GM19240 (cell line): ENCODE results near the gene CCDC91.
"Not testable (repeated sequence)": the region's sequence is repeated elsewhere in the genome, so short reads cannot be mapped to it uniquely, and the experiment has no call there.

ENCODE experiments used
- DNase-seq: peaks from one replicate; pipeline ENCODE4 v3.0.0; 2011; ENCODE audit warnings: low spot score; ENCODE audit not compliant: insufficient read length

Gene CCDC91

DNA sequence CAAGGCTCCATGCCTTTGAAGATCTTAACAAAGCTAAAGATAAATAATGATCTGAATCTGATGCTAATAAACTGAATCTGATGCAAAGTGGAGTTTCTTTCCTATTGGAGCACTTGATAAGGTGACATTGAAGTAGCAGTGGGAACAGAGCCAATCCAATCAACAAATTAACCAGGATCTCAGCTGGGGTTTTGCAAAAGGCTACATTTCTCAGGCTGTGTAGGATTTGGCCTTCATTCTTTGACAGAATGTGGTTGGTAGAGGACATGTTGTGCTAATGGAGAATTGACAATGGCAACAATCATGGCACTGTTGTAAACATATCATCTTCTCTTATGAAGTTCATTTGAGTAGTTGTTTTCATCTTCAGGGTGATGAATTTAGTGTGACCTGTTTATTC, 164.9 kb downstream of the CCDC91 start:
- DNase-seq = no peak

DNA sequence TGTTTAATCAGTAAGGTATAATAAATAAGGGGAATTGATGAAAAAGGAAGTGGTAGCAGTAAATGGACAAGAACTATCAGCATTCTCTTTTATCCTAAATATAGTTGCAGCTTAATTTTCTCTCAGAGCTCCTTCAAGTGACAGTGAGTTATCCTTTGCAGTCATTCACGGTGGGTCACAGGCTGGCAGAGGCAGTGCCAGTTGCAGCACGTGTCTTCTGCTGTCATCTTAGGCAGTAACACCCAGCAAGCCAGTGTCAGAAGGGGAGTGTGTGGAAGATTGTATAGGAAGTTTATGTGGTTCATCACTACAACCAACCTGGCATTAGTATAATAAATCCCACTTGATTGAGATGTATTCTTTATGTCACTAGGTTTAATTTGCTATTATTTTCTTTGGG, 170.0 kb downstream of the CCDC91 start:
- no peak for DNase-seq

DNA sequence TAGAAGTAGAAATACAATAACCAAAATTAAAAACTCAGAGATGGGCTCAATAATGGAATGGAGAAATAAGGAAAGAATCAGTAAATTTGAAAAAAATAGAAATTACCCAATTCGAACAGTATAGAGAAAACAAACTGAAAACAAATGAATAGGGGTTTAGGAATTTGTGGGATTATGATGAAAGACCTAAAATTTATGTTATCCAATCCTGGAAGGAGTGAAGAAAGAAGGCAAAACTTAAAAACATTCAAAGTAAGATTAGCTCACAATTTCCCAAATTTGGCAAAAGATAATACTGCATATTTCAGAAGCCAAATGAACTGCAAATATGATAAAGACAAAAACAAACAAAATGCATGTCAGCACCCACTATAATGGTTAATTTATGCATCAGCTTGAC, 177.1 kb downstream of the CCDC91 start:
- DNase-seq = no peak

DNA sequence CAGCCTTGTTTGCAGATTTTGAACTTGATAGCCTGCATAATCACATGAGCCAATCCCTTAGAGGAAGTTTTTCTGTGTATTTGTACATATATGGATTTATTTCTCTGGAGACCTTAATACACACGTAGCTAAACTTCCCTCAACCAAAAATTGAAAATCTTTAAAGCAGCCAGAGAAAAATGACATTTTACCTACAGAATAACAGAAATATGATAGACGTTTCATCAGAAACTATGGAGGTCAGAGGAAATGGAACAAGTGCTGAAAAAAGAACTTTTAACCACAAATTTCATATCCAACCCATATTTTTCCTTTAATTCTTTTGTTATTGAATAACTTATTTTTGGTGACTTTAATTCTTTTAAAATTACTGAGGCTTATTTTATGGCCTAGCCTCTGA, 177.7 kb downstream of the CCDC91 start:
- no peak for DNase-seq

DNA sequence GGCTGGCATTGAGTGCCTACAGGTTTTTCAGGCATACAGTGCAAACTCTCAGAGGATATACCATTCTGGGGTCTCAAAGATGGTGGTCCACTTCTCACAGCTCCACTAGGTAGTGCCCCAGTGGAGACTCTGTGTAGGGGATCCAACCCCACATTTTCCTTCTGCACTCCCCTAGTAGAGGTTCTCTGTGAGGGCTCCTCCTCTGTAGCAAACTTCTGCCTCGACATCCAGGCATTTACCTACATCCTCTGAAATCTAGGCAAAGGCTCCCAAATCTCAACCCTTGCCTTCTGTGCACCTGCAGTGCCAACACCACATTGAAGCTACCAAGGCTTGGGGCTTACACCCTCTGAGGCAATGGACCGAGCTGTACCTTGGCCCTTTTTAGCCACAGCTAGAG, 179.2 kb downstream of the CCDC91 start:
- DNase-seq = no peak

DNA sequence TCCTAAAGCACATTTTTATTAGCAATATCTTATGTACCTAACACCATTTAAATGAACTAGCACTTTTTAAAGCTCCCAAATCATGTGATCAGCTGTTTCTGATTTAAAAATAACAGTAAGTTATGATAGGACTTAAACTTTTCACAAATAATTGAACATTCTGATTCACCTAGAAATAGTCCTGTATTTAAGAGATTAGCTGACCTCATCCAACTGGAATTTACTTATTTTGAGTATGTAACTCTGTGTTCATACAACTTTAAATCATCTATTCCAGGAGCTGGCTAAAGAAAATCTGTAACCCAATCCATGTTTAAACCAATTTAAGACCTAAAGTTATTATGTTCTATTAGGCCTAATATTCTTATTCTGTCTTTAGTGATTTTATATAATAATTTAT, 184.3 kb downstream of the CCDC91 start:
- no peak for DNase-seq

DNA sequence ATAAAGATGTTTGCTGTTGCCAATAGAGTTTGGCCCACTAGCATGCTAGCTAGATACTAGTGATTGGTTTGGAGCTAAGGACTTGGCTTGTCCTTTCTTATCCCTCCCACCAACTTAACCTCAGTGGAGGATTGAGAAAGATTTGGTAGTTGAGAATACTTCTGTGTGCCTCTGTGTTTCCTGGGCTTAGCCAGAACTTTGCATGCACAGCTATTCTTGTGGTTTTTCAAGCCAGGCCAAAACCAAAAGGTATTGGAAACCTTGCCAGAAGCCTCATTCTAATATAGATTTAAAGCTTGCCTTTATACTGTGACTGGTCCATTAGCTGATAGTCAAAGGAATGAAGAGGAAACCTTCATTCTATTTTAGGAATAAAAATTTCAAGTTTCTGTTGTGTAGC, 188.5 kb downstream of the CCDC91 start:
- DNase-seq = no peak

DNA sequence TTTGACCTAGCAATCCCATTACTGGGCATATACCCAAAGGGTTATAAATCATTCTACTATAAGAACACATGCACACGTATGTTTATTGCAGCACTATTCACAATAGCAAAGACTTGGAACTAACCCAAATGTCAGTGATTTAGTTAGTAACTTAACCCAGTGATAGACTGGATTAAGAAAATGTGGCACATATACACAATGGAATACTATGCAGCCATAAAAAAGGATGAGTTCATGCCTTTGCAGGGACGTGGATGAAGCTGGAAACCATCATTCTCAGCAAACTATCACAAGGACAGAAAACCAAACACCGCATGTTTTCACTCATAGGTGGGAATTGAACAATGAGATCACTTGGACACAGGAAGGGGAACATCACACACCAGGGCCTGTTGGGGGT, 189.5 kb downstream of the CCDC91 start:
- DNase-seq = not testable (repeated sequence)

DNA sequence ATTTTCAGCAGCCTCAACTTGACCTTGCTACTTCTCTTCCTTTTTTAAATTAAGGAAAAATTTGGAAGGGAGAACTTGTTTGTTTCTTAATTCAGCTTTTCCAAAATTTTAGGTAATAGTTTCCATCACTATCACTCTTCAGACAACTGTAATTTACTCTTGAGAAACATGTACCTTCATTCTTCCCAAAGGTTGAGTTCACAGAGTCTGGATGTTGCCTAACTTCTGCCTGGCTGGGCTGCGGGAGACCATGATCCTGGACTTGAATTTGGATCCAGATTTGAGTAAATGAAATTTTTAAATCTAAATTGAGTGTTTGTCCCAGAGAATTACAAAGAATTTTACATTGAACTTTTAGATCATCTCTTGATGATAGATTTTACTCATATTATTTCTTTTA, 193.1 kb downstream of the CCDC91 start:
- no peak for DNase-seq

DNA sequence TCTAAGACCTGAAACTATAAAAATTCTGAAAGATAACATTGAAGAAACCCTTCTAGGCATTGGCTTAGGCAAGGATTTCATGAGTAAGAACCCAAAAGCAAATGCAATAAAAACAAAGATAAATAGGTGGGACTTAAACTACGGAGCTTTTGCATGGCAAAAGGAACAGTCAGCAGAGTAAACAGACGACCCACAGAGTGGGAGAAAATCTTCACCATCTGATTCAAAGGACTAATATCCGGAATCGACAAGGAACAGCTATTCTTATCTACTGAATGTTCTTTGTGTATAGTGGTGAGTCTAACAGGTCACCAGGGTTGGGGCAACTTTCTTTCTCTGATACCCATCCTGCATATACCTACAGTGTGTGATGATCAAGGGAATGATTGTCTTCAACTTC, 198.6 kb downstream of the CCDC91 start:
- DNase-seq = no peak

DNA sequence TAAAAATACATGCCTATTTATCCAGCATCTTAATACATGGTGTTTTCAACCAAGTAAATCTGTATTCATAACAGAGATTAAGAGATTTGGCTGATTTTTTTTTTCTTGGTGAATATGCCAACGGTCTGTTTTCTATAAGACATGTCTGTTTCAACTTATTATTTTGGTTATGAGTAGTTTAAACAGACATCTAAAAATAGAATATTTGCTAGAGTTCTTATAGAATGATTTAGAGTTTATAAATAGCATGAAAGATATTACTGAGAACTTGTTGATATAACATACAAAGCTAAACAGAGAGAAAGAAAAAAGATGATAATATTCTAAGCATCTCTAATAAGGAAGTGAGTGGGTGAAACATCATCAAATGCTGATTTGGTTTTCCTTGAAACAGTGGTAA, 199.9 kb downstream of the CCDC91 start:
- no peak for DNase-seq

DNA sequence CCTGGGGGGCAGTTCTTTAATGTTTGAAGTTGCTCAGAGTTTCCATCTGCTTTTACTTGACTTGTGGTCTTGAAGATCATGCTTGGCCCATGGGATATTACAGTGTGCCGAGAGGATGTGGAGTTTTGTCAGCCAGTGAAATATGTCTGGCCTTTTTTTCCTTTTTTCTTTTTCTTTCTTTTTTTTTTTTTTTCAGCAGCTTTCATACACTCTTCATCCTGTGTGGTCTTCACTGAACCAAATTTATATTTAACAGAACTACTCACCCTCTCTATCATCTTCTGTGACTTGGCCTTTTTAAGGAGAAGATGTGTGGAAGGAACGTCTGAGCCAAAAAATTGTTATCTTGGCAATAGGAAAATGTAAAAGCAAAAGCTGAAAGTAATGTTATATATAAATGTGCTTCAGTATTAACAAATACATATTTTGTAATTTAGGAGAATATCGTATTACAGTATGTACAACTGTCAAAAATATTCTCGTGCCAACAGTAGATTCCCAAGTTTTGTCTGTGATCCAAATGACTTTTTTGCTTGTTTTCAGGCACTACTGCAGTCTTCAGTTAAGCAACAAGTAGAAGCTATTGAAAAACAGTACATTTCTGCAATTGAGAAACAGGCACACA, 200.6 kb downstream of the CCDC91 start:
- no peak for DNase-seq

DNA sequence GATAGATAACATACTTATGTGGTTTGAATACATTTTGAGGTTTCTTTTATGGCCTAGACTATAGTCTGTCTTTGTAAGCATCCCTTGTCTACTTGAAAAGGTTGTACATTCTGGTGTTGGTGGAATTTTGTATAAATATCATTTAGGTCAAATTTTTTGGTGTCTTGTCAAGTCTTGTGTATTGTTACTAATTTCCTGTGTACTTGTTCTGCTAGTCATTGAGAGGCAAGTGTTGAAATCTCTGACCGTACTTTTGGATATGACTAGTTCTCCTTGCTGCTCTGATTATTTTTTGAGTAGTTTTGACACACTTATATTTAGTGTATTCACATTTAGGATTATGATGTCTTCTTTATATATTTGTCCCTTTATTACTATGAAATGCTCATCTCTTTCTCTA, 219.6 kb downstream of the CCDC91 start:
- no peak for DNase-seq

DNA sequence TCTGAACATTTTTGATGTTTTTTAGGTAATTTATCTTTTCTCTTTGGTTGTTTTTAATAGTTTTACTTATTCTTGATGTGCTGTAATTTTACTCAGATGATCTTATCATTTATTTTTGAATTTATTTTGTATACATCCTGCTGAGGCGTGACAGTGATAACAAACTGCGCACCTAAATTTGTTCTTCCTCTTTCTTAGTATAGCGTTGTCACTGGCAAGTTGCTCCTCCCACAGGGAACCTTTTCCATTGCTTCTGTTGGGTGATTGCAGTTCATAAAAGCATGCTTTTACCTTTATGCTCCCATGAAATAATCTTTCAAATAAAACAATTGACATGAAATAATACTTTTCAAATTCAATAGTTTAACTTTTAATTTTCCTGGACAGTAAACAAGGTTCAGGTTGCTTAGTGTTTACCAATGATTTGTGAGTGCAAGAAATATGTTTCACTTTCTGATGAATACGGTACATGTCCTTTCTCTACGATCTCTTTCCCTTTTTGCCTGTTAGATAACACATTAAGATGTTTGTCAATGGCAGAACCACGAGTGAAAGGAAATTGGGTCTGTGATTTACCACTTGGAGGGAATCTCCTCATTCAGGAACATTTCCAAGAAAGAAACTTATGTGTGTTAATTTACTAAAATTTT, 223.3 kb downstream of the CCDC91 start:
- DNase-seq = no peak

DNA sequence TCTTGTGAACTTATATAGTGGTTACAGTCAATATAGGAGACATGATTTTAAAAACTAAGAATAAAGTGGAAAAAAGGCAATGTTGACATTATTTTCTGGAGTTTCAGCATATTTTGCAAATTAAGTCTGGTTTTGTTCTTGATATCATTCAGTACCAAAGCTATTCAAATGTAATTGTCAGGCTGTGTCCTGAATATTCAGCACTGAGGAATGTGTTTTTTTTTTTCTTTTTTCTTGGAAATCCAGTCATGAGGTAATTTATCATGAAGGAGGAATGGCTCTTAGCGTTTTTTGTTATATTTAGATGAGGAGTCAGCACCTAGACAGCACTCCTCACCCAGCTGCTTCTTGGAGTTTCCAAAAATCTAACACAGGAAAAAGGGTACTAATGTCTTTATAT, 225.5 kb downstream of the CCDC91 start:
- DNase-seq = no peak

DNA sequence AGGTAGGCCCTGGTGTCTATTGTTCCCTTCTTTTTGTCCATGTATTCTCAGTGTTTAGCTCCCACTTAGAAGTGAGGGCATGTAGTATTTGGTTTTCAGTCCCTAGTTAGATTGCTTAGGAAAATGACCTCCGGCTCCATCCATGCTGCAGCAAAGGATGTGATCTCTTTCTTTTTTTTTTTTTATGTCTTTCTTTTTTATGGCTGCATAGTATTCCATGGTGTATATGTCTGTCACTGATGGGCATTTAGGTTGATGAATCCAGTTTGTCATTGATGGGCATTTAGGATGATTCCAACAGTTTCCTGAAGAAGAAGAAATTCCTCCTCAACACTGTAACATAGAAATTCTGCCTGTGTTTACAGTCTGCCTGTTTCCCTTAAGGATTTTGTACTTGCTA, 231.1 kb downstream of the CCDC91 start:
- DNase-seq = no peak

DNA sequence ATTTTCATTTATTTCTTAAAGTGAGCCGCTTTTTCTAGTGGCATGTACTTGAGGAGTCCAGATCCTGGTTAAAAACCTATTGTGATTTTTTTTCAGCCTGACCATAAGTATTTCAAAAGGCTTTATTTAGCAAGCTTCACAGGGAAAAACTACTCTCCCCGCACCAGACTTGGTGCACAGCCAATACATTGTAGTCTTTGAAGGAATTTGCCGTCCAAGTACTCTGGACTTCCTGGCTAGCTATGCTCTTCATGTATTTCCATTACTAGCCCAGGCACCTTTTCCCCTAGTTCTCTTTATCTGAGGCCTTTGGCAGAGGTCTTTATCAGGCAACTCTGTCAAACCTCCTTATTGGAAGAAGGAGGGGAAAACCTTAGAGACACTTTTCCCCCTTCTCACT, 234.7 kb downstream of the CCDC91 start:
- DNase-seq = no peak

DNA sequence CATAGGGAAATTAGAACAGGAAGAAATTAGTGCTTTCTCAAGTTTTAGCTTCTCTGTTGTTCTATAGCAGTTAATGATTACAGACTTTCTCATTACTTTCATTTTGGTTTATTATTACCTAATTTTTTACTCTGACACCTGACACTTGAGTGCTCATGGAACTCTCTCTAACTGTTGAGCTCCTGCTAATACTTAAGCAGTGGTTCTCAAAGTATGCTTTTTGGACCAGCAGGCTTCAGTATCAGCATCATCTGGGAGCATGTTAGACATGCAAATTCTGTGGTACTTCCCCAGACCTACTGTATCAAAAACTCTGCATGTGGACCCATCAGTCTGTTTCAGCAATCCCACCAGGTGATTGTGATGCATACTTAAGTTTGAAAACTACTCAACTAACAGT, 235.3 kb downstream of the CCDC91 start:
- no peak for DNase-seq

DNA sequence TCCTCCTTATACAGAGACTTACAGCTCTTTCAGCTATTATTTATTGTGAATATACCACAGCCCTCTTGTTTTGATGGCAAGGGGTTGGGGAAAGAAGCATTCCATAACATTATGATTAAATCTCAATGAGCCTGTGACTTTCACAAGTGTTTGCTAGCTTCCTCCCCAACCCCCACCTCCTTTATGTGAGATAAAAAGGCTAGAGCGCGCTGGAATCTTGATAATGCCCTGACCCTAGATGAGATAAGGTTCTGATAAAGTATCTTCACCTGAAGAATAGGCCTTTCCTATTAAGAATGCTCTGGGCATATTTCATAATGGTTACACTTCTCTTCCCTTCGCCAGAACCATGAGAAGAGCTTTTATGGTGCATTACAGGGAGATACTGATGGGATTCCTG, 236.8 kb downstream of the CCDC91 start:
- no peak for DNase-seq

DNA sequence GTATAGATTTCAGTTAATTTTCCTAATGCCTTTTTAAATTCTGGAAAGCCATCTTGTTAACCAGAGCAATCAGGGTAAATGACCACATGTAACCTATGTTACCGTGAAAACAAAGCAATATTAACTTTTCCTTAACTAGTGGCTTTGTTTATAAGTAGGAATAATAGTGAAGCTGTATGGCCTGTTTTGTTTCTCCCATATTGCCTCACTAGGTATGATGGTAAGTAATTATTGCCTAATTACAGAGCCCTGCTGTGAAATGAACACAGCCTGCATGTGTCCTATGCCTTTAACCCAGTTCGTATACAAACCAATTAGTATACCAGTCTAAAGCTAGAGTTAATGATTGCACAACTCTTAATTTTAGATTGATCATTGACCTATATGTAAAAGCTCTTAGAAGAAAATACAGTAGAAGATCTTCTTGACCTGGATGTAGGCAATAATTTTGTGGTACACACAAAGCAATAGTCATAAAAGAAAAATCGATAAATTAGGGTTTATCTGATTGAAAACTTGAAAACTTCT, 249.9 kb downstream of the CCDC91 start:
- DNase-seq = no peak

DNA sequence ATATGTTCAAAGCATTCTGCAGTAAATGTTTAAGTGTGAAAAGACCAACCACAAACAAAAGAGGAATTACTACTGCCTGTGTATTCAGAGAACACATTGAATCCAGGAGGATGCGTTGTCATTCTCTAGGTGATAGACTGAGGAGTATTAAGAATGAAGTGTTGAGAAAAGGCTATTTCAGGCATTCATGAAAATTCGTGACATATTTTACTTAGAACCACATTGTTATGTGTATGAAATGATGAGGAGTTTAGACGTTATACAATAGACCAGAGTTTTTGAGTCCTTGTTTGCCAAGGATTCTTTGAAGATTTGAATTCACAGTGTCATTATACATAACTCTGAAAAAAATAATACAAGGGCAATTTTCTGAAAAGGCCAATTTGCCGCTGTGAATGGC, 251.8 kb downstream of the CCDC91 start:
- DNase-seq = no peak

DNA sequence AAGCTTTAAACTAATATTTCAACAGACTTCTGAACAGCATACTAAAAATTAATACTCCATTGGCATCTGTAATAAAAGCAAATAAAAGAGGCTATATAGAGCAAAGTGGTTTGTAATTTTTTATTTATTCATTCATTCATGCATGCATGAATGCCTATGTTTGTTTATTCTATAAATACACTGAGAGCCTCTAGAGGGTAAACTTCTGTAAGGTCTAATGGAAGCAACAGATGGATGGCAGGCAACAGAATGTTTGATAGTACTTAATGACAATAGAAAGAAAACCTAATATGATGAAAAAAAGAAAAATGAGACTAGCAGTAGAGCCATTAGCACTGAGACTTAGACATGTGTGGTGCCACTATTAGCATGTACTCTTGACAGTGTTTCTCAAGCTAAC, 253.1 kb downstream of the CCDC91 start:
- DNase-seq = no peak

DNA sequence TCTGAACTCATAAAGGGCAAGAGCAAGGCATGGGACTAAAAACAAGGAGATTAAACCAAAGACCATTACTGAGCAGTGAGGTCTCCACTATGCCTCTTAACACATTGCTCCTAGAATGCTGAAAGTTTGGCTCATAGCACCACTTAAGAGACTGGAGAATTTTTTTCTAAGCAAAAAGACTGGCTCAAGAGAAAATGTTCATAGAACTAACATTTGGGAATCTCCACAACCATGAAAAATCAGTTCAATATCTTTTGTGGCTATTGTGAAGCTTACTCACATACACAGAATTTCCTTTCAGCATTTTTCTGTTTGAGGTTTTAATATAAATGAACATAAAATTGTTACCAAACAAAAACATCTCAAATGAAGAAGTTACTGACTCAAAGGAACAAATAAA, 255.8 kb downstream of the CCDC91 start:
- no peak for DNase-seq
